H1 (cell line): ENCODE measurements around the gene HYAL1. TPM values are rescaled to one million over a fixed set of nuclear protein-coding genes. Genes with fewer than 3 reads are reported as not detected.

Experiments used
- CTCF ChIA-PET: fragments of 300-600 bp; sonication (Branson Sonifier 250); formaldehyde crosslinking; loops from one replicate; lab custom pipeline; 2021; ENCODE audit not compliant: partially characterized antibody; lab: Charles Lee
- POLR2A ChIA-PET: fragments of 300-600 bp; sonication (Branson Sonifier 250); formaldehyde crosslinking; loops from one replicate; lab custom pipeline; 2021; ENCODE audit warnings: inconsistent platforms; ENCODE audit not compliant: partially characterized antibody; lab: Charles Lee
- DNase-seq, 2 experiments: peaks; one replicate each; pipeline versions ENCODE4 v3.0.0 to v3.0.0-alpha.2; 2010 to 2022; ENCODE audit warnings: low spot score in 2 of 2, low read depth in 1 of 2, mixed read lengths in 1 of 2
- FAIRE-seq: peaks from 2 replicates; lab custom pipeline; 2011; peaks lifted over from hg19 to GRCh38; lab: Jason Lieb, UNC
- H2AFZ ChIP-seq: 2 replicates; pipeline ENCODE4 v1.8.1; 2012; ENCODE audit warnings: low read length, inconsistent platforms
- H2AK5ac ChIP-seq: 2 replicates; pipeline ENCODE4 v1.6.1; 2013; ENCODE audit warnings: low read depth, low read length
- H2BK120ac ChIP-seq: replicated peaks from 2 replicates; pipeline ENCODE3; 2013; ENCODE audit warnings: low read depth, low read length, inconsistent platforms
- H2BK12ac ChIP-seq: 2 replicates; pipeline ENCODE4 v1.6.1; 2013; ENCODE audit warnings: low read depth, low read length
- H2BK15ac ChIP-seq: 2 replicates; pipeline ENCODE4 v1.6.1; 2013; ENCODE audit warnings: low read length
- H2BK20ac ChIP-seq: 2 replicates; pipeline ENCODE4 v1.6.1; 2013; ENCODE audit warnings: low read length
- H2BK5ac ChIP-seq: 2 replicates; pipeline ENCODE4 v1.6.1; 2013; ENCODE audit warnings: low read depth, low read length
- H3K14ac ChIP-seq: 2 replicates; pipeline ENCODE4 v1.6.1; 2013; ENCODE audit warnings: inconsistent platforms; ENCODE audit not compliant: insufficient read length
- H3K18ac ChIP-seq: 2 replicates; pipeline ENCODE4 v1.6.1; 2013; ENCODE audit warnings: low read length; ENCODE audit errors: extremely low read depth
- H3K23ac ChIP-seq: 2 replicates; pipeline ENCODE4 v1.6.1; 2013; ENCODE audit warnings: inconsistent platforms; ENCODE audit not compliant: insufficient read length
- H3K23me2 ChIP-seq: 2 replicates; pipeline ENCODE4 v1.6.1; 2013; ENCODE audit warnings: low read depth, low read length
- H3K27ac ChIP-seq: 2 replicates; pipeline ENCODE4 v1.6.1; 2011; ENCODE audit warnings: low read depth, low read length, inconsistent platforms
- H3K27me3 ChIP-seq, 4 experiments: replicated peaks in 1 of 4; 1 replicate in 1 of 4; 2 replicates in 3 of 4; pipeline versions ENCODE4 v1.6.1 to v1.8.1; 2011 to 2013; ENCODE audit warnings: low read length in 3 of 4, mild to moderate bottlenecking in 3 of 4, inconsistent platforms in 2 of 4, mixed read lengths in 2 of 4, moderate library complexity in 1 of 4; ENCODE audit not compliant: control insufficient read depth in 3 of 4, insufficient read depth in 3 of 4; ENCODE audit errors: extremely low read depth in 1 of 4
- H3K36me3 ChIP-seq, 4 experiments: 2 replicates each; pipeline versions ENCODE4 v1.6.1 to v1.8.1; 2011 to 2013; ENCODE audit warnings: mild to moderate bottlenecking in 4 of 4, low read length in 3 of 4, moderate library complexity in 2 of 4, control low read depth in 1 of 4, inconsistent platforms in 1 of 4; ENCODE audit not compliant: insufficient read depth in 4 of 4, control insufficient read depth in 2 of 4
- H3K4ac ChIP-seq: replicated peaks from 2 replicates; pipeline ENCODE3; 2013; ENCODE audit warnings: low read length, low read depth, mixed read lengths, inconsistent platforms; ENCODE audit not compliant: insufficient read length
- H3K4me1 ChIP-seq, 4 experiments: replicated peaks in 1 of 4; 1 replicate in 1 of 4; 2 replicates in 3 of 4; pipeline versions ENCODE4 v1.6.1 to v1.8.1; 2011 to 2013; ENCODE audit warnings: low read length in 3 of 4, inconsistent platforms in 2 of 4, mixed read lengths in 1 of 4; ENCODE audit not compliant: insufficient read depth in 4 of 4, control insufficient read depth in 3 of 4
- H3K4me2 ChIP-seq, 2 experiments: 2 replicates each; pipeline versions ENCODE4 v1.6.1 to v1.8.1; 2011 to 2013; ENCODE audit warnings: low read depth in 2 of 2, low read length in 2 of 2, control low read depth in 1 of 2, inconsistent platforms in 1 of 2, mild to moderate bottlenecking in 1 of 2; ENCODE audit not compliant: insufficient read depth in 1 of 2
- H3K4me3 ChIP-seq, 4 experiments: fragments of 200-600, 300-600 bp in 1 of 4; sonication (generic), shearing (Covaris generic), sonication (Bioruptor Twin) in 1 of 4; 2 replicates each; pipeline versions ENCODE4 v1.5.1 to v1.8.1; 2011 to 2016; ENCODE audit warnings: low read length in 4 of 4, low read depth in 3 of 4, control low read depth in 2 of 4, inconsistent platforms in 2 of 4, mild to moderate bottlenecking in 2 of 4, mixed read lengths in 1 of 4, moderate library complexity in 1 of 4; ENCODE audit not compliant: insufficient read depth in 2 of 4; ENCODE audit errors: extremely low read depth in 1 of 4
- H3K56ac ChIP-seq: replicated peaks from 2 replicates; pipeline ENCODE3; 2013; ENCODE audit warnings: low read depth, mild to moderate bottlenecking, mixed read lengths, low read length, inconsistent platforms; ENCODE audit not compliant: insufficient read length
- H3K79me1 ChIP-seq: 2 replicates; pipeline ENCODE4 v1.6.1; 2013; ENCODE audit warnings: low read depth, low read length, control low read depth
- H3K79me2 ChIP-seq, 2 experiments: 2 replicates each; pipeline versions ENCODE4 v1.6.1 to v1.8.1; 2012 to 2013; ENCODE audit warnings: low read length in 2 of 2, mild to moderate bottlenecking in 2 of 2, inconsistent platforms in 1 of 2; ENCODE audit not compliant: insufficient read depth in 2 of 2, control insufficient read depth in 1 of 2
- H3K9ac ChIP-seq, 4 experiments: replicated peaks in 1 of 4; 1 replicate in 1 of 4; 2 replicates in 3 of 4; pipeline versions ENCODE4 v1.6.1 to v1.8.1; 2011 to 2013; ENCODE audit warnings: low read depth in 3 of 4, low read length in 3 of 4, control low read depth in 2 of 4, mild to moderate bottlenecking in 2 of 4, moderate library complexity in 2 of 4, inconsistent platforms in 1 of 4; ENCODE audit errors: extremely low read depth in 1 of 4
- H3K9me3 ChIP-seq, 2 experiments: 2 replicates each; pipeline versions ENCODE4 v1.6.1 to v1.8.1; 2012 to 2013; ENCODE audit warnings: mild to moderate bottlenecking in 2 of 2, moderate library complexity in 2 of 2, control low read depth in 1 of 2, inconsistent platforms in 1 of 2, low read depth in 1 of 2, low read length in 1 of 2, mixed read lengths in 1 of 2; ENCODE audit not compliant: insufficient read depth in 2 of 2
- H4K20me1 ChIP-seq, 2 experiments: replicated peaks in 1 of 2; 2 replicates each; pipeline versions ENCODE3 to v1.8.1; 2011 to 2013; ENCODE audit warnings: inconsistent platforms in 2 of 2, low read length in 2 of 2, mild to moderate bottlenecking in 1 of 2; ENCODE audit not compliant: insufficient read depth in 2 of 2, control insufficient read depth in 1 of 2
- H4K5ac ChIP-seq: 2 replicates; pipeline ENCODE4 v1.6.1; 2013; ENCODE audit warnings: low read length, low read depth, mixed read lengths, inconsistent platforms; ENCODE audit not compliant: insufficient read length
- H4K8ac ChIP-seq: 2 replicates; pipeline ENCODE4 v1.8.0; 2013; ENCODE audit warnings: mild to moderate bottlenecking, moderate library complexity, low read length, inconsistent platforms; ENCODE audit not compliant: insufficient read depth; ENCODE audit errors: extremely low read depth
- H4K91ac ChIP-seq: replicated peaks from 2 replicates; pipeline ENCODE3; 2013; ENCODE audit warnings: low read length, mixed read lengths, inconsistent platforms; ENCODE audit not compliant: insufficient read length
- BACH1 ChIP-seq: IDR thresholded peaks from 2 replicates; pipeline ENCODE4 v1.6.1; 2012; ENCODE audit warnings: low read length, improper control_type of control experiment
- CBX8 ChIP-seq: fragments of 300-800, 300-1000 bp; sonication (generic); IDR thresholded peaks from 2 replicates; pipeline ENCODE4 v1.7.1; 2016; ENCODE audit warnings: low read depth, low read length, borderline replicate concordance
- CTBP2 ChIP-seq: IDR thresholded peaks from 2 replicates; pipeline ENCODE4 v1.7.0; 2011; ENCODE audit warnings: borderline replicate concordance, mild to moderate bottlenecking, moderate library complexity, mixed read lengths, low read length; ENCODE audit not compliant: insufficient read depth, insufficient read length
- KDM1A ChIP-seq: fragments of 200-600, 300-600 bp; sonication (generic); IDR thresholded peaks from 2 replicates; pipeline ENCODE4 v1.7.1; 2016; ENCODE audit warnings: mild to moderate bottlenecking, low read length, borderline replicate concordance
- RAD21 ChIP-seq, 2 experiments: IDR thresholded peaks in 1 of 2; conservative IDR thresholded peaks in 1 of 2; 2 replicates each; pipeline ENCODE4 v1.6.1; 2011; ENCODE audit warnings: low read depth in 2 of 2, low read length in 2 of 2, improper control_type of control experiment in 1 of 2, inconsistent platforms in 1 of 2, mild to moderate bottlenecking in 1 of 2, moderate library complexity in 1 of 2
- RFX5 ChIP-seq: IDR thresholded peaks from 2 replicates; pipeline ENCODE4 v1.6.1; 2011; ENCODE audit warnings: low read depth, low read length, improper control_type of control experiment, borderline replicate concordance
- YY1 ChIP-seq: IDR thresholded peaks from 2 replicates; pipeline ENCODE4 v1.6.1; 2011; ENCODE audit warnings: low read depth, mild to moderate bottlenecking, low read length
- WGBS, 2 experiments: shearing (Covaris generic) in 1 of 2; methylation state at CpG; one replicate each; pipeline versions ENCODE4 v1.1.6 to v1.1.7; 2013 to 2015; ENCODE audit warnings: low lambda C conversion rate in 2 of 2, mixed read lengths in 2 of 2, inconsistent platforms in 1 of 2, low coverage in 1 of 2, missing lambda C conversion rate in 1 of 2; ENCODE audit not compliant: insufficient replicate concordance in 2 of 2, insufficient coverage in 1 of 2, insufficient read length in 1 of 2; ENCODE audit errors: extremely low coverage in 1 of 2, missing lambda C conversion rate in 1 of 2; 5-methylcytosine and 5-hydroxymethylcytosine counted together
- polyA plus RNA-seq, 7 experiments: library from polyadenylated mRNA; depleted of rRNA in 3 of 7; stranded (reverse) in 5 of 7; unstranded in 2 of 7; fragments of >200 nt in 5 of 7; fragments of 200-250 nt in 2 of 7; gene quantifications; 1 replicate in 5 of 7; 2 replicates in 1 of 7; 4 replicates in 1 of 7; pipeline versions ENCODE4 v1.2.1 to v1.2.3, GENCODE V29; 2011 to 2013; ENCODE audit warnings: missing spikeins in 2 of 7, mixed read lengths in 2 of 7
- total RNA-seq: library from RNA; stranded (reverse); fragmentation: NEBNext Ultra II Directional; extraction: Animal tissue kit (Norgen Biotek cat#: 25700); gene quantifications from 2 replicates; pipeline ENCODE4 v1.2.1, GENCODE V29; 2021
- TF ChIP-seq, protein P1 (sequence below): IDR thresholded peaks from 2 replicates; pipeline ENCODE4 v1.6.1; 2011; ENCODE audit warnings: low read depth, mild to moderate bottlenecking, low read length; ENCODE audit not compliant: insufficient read depth

HYAL1 gene
- total and polyA plus RNA-seq, 2 of the 8 experiments (the other 6 are each of a cell fraction or from before 2014, with no cell fraction given), result 2.0 to 5.4 TPM

DNA sequence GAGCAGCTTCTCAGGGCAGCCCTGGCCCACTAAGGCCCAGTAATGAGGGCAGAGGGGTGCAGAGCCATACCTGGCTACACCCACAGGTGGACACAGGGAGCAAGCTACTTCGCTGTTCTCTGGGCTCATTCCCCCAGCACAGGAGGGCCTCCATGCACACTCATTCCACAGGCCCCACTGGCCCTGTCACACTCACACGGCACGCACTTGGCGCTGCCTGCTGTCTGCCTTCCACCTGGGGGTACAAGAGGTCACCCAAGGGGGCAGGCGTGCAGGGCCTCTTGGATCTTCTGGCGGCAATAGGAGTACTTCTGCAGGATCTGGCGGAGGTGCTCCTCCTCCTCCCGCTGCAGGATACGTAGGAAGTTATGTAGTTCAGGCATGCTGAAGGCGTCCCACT lies 27.0 kb upstream of the HYAL1 start:
- H3K4me2 ChIP-seq, result no peak overlapping the region
- H2BK12ac ChIP-seq, result no peak overlapping the region
- peaks cover 8 to 9% of the 10 kb centered on the region in 2 experiments for H4K20me1 ChIP-seq
- POLR2A ChIA-PET, result interaction anchor here (3.3 to 6.4 kb wide), 3 partner anchors 11 to 38 kb away, joined by 16 to 36 read pairs (median 17); partner anchors contain the start of genes HYAL2, IFRD2 and RASSF1
- H3K9ac ChIP-seq, result no peak overlapping the region
- H3K14ac ChIP-seq, result no peak overlapping the region
- H3K56ac ChIP-seq, result no peak overlapping the region
- H3K79me2 ChIP-seq, result peaks cover 0 to 25% of the 10 kb centered on the region in 2 experiments; a peak in 2 of 4 replicates
- no peak overlapping the region for H3K23ac ChIP-seq
- H4K91ac ChIP-seq, result no peak overlapping the region
- no peak overlapping the region for H2BK20ac ChIP-seq
- no peak overlapping the region for H2BK120ac ChIP-seq
- H3K23me2 ChIP-seq, result peaks cover 11% of the 10 kb centered on the region; the same call in 1 of the 2 replicates
- CTCF ChIA-PET, result interaction anchor here (1.3 kb wide), 1 partner anchor 12 kb away, joined by 5 read pairs; no protein-coding TSS in a partner anchor
- H2AK5ac ChIP-seq, result no peak overlapping the region
- peaks cover 11 to 31% (median 24%) of the 10 kb centered on the region in 4 experiments; a peak in 7 of 8 replicates for H3K36me3 ChIP-seq
- no peak overlapping the region for H2BK15ac ChIP-seq
- no peak overlapping the region for H3K4ac ChIP-seq
- no peaks in the 10 kb centered on the region for H3K27me3 ChIP-seq
- FAIRE-seq (no peak), DNase-seq (no peak)
- H4K5ac ChIP-seq, result no peak overlapping the region
- no peak overlapping the region for H3K4me3 ChIP-seq
- no peak overlapping the region for H2AFZ ChIP-seq
- peaks cover 0 to 6% (median 4%) of the 10 kb centered on the region in 4 experiments; a peak in 3 of 7 replicates for H3K4me1 ChIP-seq
- WGBS, 2 experiments, result 89% methylated on average over 10 of the region's 10 CpGs; no CpG with 5 or more reads in 1 of the 2 experiments
- no peak overlapping the region for H2BK5ac ChIP-seq
- no peak overlapping the region for H3K18ac ChIP-seq
- peaks cover 8% of the 10 kb centered on the region; the same call in 1 of the 2 replicates for H3K79me1 ChIP-seq
- TF ChIP-seq KDM1A (no peak), RFX5 (no peak), RAD21 (IDR thresholded peaks at IDR 0.05 in 1 of 2, conservative IDR thresholded peaks at IDR 0.05 in 1 of 2; ENCODE audit: low read depth in 2 of 2, low read length in 2 of 2) (no peak), YY1 (no peak), CBX8 (no peak), BACH1 (no peak), CTBP2 (no peak)
- TF ChIP-seq, protein P1, sequence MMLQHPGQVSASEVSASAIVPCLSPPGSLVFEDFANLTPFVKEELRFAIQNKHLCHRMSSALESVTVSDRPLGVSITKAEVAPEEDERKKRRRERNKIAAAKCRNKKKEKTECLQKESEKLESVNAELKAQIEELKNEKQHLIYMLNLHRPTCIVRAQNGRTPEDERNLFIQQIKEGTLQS, result no peak
- no peak overlapping the region for H4K8ac ChIP-seq
- H3K9me3 ChIP-seq, result no peaks in the 10 kb centered on the region
- no peak overlapping the region for H3K27ac ChIP-seq
